Germinal center (tissue), 1 donor: ENCODE measurements around the gene VGLL2.
"Not testable (repeated sequence)": the region's sequence is repeated elsewhere in the genome, so short reads cannot be mapped to it uniquely, and the experiment has no call there.

Source experiments
- DNase-seq: peaks from one replicate; pipeline ENCODE4 v3.0.0; 2012; ENCODE audit warnings: mixed read lengths, low spot score

VGLL2 gene, protein sequence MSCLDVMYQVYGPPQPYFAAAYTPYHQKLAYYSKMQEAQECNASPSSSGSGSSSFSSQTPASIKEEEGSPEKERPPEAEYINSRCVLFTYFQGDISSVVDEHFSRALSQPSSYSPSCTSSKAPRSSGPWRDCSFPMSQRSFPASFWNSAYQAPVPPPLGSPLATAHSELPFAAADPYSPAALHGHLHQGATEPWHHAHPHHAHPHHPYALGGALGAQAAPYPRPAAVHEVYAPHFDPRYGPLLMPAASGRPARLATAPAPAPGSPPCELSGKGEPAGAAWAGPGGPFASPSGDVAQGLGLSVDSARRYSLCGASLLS

GRCh38 chr6:117265410-117266256 is at the start of gene VGLL2:
Gene VGLL2 (plus strand): TSS chr6:117265558. CDS start chr6:117265764, 206 bp downstream.
- no peak for DNase-seq

- no peak for DNase-seq
These were observed 42.5 kb upstream of the VGLL2 start for GRCh38 chr6:117222861-117223260.

GRCh38 chr6:117226778-117227177 is 38.6 kb upstream of the VGLL2 start:
- DNase-seq = no peak

GRCh38 chr6:117227245-117227962 is 38.0 kb upstream of the VGLL2 start:
- no peak for DNase-seq

- DNase-seq = no peak
These were observed 37.2 kb upstream of the VGLL2 start for GRCh38 chr6:117228202-117228601.

DNA sequence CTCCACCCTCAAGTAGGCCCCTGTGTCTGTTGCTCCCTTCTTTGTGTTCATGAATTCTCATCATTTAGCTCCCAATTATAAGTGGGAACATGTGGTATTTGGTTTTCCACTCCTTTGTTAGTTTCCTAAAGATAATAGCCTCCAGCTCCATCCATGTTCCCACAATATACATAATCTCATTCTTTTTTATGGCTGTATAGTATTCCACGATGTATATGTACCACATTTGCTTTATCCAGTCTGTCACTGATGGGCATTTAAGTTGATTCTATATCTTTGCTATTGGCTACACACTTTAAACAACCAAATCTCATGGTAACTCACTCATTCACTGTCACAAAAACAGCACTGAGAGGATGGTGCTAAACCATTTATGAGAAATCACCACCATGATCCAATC is 35.5 kb upstream of the VGLL2 start:
- DNase-seq = no peak

DNA sequence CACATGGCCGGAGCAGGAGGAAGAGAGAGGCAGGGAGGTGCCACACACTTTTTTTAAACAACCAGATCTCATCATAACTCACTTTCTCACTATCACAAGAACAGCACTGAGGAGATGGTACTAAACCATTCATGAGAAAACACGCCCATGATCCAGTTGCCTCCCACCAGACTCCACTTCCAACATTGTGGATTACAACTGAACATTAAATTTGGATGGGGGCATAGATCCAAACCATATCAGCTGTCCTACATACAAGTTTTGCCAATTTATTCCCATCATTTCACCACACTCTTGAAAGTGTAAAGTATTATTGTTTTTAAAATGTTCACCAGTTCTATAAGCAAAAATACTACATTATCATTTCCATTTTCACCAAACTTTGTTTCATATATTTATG is 33.9 kb upstream of the VGLL2 start:
- DNase-seq = no peak

- DNase-seq = no peak
These were observed 33.2 kb upstream of the VGLL2 start for GRCh38 chr6:117232196-117232595.

DNA sequence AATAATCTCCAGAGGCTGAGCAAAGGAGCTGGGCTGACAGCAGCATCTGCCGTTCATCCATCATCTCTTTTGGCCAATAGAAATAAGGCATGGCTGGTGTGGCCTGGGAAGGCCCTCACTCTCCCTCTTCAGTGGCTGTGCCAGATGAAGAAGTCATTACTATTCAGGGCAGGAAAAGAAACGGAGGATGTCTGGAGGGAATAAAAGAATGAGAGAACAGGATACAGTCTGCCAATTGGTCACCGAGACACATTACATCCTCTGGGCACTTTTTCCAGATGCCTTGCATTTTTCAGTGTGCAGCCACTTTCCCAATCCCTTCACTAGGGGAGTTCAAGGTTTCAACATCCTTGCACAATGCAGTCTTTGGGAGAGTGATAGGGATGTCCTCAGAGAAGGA is 32.2 kb upstream of the VGLL2 start:
- DNase-seq = no peak

GRCh38 chr6:117237561-117237960 is 27.8 kb upstream of the VGLL2 start:
- DNase-seq = no peak

GRCh38 chr6:117244571-117244970 is 20.8 kb upstream of the VGLL2 start:
- not testable (repeated sequence) for DNase-seq

- not testable (repeated sequence) for DNase-seq
These were observed 20.4 kb upstream of the VGLL2 start for GRCh38 chr6:117244979-117245378.

DNA sequence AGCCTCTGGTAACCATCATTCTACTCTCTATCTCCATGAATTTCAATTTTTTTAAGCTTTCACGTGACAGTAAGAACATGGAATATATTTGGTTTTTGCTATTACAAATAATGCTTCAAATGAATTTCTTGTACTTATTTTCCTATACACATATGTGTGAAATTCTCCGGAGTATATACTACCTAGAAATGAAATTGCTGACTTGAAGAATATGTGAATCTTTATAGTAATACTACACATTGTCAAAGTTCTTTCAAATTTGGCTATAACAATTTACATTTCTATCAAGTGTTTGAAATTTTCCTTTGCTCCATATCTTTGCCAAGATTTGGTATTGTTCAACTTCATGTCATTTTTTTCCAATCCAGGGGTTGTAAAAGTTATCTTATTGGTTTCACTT is 11.6 kb upstream of the VGLL2 start:
- DNase-seq = no peak

- no peak for DNase-seq
These were observed 2.6 kb upstream of the VGLL2 start for GRCh38 chr6:117262799-117263198.

DNA sequence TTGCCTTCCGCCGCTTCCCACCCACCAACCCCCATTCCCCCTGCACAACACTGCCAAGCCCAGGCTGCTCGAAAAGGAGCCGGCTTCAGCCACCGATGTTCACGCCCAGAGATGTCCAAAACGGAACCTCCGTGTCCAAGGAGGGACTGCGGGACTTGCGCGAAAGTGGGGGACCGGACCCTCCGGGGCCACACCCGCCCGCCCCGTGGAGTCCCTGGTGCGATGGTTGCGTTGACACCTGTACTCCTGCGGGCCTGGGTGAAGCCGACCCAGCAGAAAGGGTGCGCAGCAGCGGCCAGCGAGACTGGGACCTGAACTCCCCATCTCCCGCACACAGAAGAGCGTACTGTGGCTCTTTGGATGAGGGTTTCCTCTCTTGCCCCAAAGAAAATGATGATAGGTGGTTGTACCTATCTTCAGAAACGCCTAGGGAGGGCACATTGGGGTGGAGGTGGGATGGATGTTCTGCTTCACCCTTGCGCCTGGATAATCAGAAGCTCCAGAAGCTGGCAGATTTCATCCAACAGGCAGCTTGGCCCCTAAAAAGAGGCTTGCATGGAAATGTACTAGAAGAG is 1.9 kb upstream of the VGLL2 start:
- no peak for DNase-seq

DNA sequence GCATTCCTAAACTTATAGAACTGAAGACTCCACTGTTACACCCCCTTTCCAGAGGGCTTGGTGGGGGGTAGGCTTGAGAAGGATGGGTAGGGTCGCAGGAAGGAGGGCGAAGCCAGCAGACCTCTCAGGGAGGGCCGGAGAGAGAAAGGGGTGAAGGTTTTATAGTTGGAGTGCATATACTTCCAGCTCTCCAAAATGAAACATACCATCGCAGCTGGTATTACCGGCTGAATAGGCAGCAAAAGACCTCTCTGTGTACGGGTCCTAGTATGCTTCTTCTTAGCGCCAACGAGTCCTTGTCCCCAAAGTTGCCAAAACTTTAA is 1.0 kb upstream of the VGLL2 start:
- DNase-seq = no peak

GRCh38 chr6:117264692-117265409 is 507 bp upstream of the VGLL2 start:
- DNase-seq = no peak

DNA sequence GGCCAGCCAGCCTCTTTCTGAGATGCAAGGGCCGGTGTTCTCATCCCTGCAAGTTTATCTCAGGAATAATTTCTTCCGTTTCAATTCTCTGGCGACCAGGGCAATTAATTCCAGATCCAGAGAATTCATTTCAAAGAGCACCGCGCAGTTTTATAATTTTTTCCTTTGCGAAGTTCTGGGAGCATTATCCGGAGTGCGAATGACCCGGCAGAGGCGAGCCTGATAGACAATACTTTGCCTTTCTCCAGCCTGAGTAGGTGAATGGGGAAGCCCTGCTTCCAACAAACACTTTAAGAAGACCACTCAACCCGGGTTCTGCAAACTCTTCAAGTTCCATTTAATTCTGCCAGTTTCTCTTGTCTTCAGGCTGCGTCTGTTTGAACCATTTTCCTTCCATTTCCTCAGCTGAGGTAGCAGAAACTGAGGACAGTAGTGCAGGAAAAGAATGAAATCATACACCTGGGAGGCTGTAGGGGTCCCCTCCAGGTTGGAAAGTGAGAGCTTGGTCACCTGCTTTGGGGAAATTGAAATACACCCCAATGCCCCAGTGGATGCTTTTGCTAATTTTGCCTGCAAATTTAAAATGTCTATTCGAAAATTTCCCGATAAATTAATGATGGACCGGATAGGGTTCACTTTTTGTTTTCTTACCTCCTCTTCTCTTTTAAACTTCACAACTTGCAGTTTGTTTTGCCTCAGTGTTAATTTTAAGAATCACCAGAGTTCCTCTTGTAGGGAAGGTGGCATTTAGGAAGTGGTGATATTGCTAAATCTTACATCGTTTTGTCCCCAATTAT is 1.1 kb downstream of the VGLL2 start:
- no peak for DNase-seq

GRCh38 chr6:117267054-117267347 is 1.6 kb downstream of the VGLL2 start:
- no peak for DNase-seq

- DNase-seq = no peak
These were observed 2.6 kb downstream of the VGLL2 start for GRCh38 chr6:117267766-117268534.
